H1 (cell line): ENCODE results near the gene ZNF175. TPM values are rescaled to one million over a fixed set of nuclear protein-coding genes. Genes with fewer than 3 reads are reported as not detected.

ENCODE experiments used
- CTCF ChIA-PET: fragments of 300-600 bp; sonication (Branson Sonifier 250); formaldehyde crosslinking; loops from one replicate; lab custom pipeline; 2021; ENCODE audit not compliant: partially characterized antibody; lab: Charles Lee
- POLR2A ChIA-PET: fragments of 300-600 bp; sonication (Branson Sonifier 250); formaldehyde crosslinking; loops from one replicate; lab custom pipeline; 2021; ENCODE audit warnings: inconsistent platforms; ENCODE audit not compliant: partially characterized antibody; lab: Charles Lee
- DNase-seq, 2 experiments: peaks; one replicate each; pipeline versions ENCODE4 v3.0.0 to v3.0.0-alpha.2; 2010 to 2022; ENCODE audit warnings: low spot score in 2 of 2, low read depth in 1 of 2, mixed read lengths in 1 of 2
- FAIRE-seq: peaks from 2 replicates; lab custom pipeline; 2011; peaks lifted over from hg19 to GRCh38; lab: Jason Lieb, UNC
- H2AFZ ChIP-seq: 2 replicates; pipeline ENCODE4 v1.8.1; 2012; ENCODE audit warnings: low read length, inconsistent platforms
- H2AK5ac ChIP-seq: 2 replicates; pipeline ENCODE4 v1.6.1; 2013; ENCODE audit warnings: low read depth, low read length
- H2BK120ac ChIP-seq: replicated peaks from 2 replicates; pipeline ENCODE3; 2013; ENCODE audit warnings: low read depth, low read length, inconsistent platforms
- H2BK12ac ChIP-seq: 2 replicates; pipeline ENCODE4 v1.6.1; 2013; ENCODE audit warnings: low read depth, low read length
- H2BK15ac ChIP-seq: 2 replicates; pipeline ENCODE4 v1.6.1; 2013; ENCODE audit warnings: low read length
- H2BK20ac ChIP-seq: 2 replicates; pipeline ENCODE4 v1.6.1; 2013; ENCODE audit warnings: low read length
- H2BK5ac ChIP-seq: 2 replicates; pipeline ENCODE4 v1.6.1; 2013; ENCODE audit warnings: low read depth, low read length
- H3K14ac ChIP-seq: 2 replicates; pipeline ENCODE4 v1.6.1; 2013; ENCODE audit warnings: inconsistent platforms; ENCODE audit not compliant: insufficient read length
- H3K18ac ChIP-seq: 2 replicates; pipeline ENCODE4 v1.6.1; 2013; ENCODE audit warnings: low read length; ENCODE audit errors: extremely low read depth
- H3K23ac ChIP-seq: 2 replicates; pipeline ENCODE4 v1.6.1; 2013; ENCODE audit warnings: inconsistent platforms; ENCODE audit not compliant: insufficient read length
- H3K23me2 ChIP-seq: 2 replicates; pipeline ENCODE4 v1.6.1; 2013; ENCODE audit warnings: low read depth, low read length
- H3K27ac ChIP-seq: 2 replicates; pipeline ENCODE4 v1.6.1; 2011; ENCODE audit warnings: low read depth, low read length, inconsistent platforms
- H3K27me3 ChIP-seq, 4 experiments: replicated peaks in 1 of 4; 1 replicate in 1 of 4; 2 replicates in 3 of 4; pipeline versions ENCODE4 v1.6.1 to v1.8.1; 2011 to 2013; ENCODE audit warnings: low read length in 3 of 4, mild to moderate bottlenecking in 3 of 4, inconsistent platforms in 2 of 4, mixed read lengths in 2 of 4, moderate library complexity in 1 of 4; ENCODE audit not compliant: control insufficient read depth in 3 of 4, insufficient read depth in 3 of 4; ENCODE audit errors: extremely low read depth in 1 of 4
- H3K36me3 ChIP-seq, 4 experiments: 2 replicates each; pipeline versions ENCODE4 v1.6.1 to v1.8.1; 2011 to 2013; ENCODE audit warnings: mild to moderate bottlenecking in 4 of 4, low read length in 3 of 4, moderate library complexity in 2 of 4, control low read depth in 1 of 4, inconsistent platforms in 1 of 4; ENCODE audit not compliant: insufficient read depth in 4 of 4, control insufficient read depth in 2 of 4
- H3K4ac ChIP-seq: replicated peaks from 2 replicates; pipeline ENCODE3; 2013; ENCODE audit warnings: low read length, low read depth, mixed read lengths, inconsistent platforms; ENCODE audit not compliant: insufficient read length
- H3K4me1 ChIP-seq, 4 experiments: replicated peaks in 1 of 4; 1 replicate in 1 of 4; 2 replicates in 3 of 4; pipeline versions ENCODE4 v1.6.1 to v1.8.1; 2011 to 2013; ENCODE audit warnings: low read length in 3 of 4, inconsistent platforms in 2 of 4, mixed read lengths in 1 of 4; ENCODE audit not compliant: insufficient read depth in 4 of 4, control insufficient read depth in 3 of 4
- H3K4me2 ChIP-seq, 2 experiments: 2 replicates each; pipeline versions ENCODE4 v1.6.1 to v1.8.1; 2011 to 2013; ENCODE audit warnings: low read depth in 2 of 2, low read length in 2 of 2, control low read depth in 1 of 2, inconsistent platforms in 1 of 2, mild to moderate bottlenecking in 1 of 2; ENCODE audit not compliant: insufficient read depth in 1 of 2
- H3K4me3 ChIP-seq, 4 experiments: fragments of 200-600, 300-600 bp in 1 of 4; sonication (generic), shearing (Covaris generic), sonication (Bioruptor Twin) in 1 of 4; 2 replicates each; pipeline versions ENCODE4 v1.5.1 to v1.8.1; 2011 to 2016; ENCODE audit warnings: low read length in 4 of 4, low read depth in 3 of 4, control low read depth in 2 of 4, inconsistent platforms in 2 of 4, mild to moderate bottlenecking in 2 of 4, mixed read lengths in 1 of 4, moderate library complexity in 1 of 4; ENCODE audit not compliant: insufficient read depth in 2 of 4; ENCODE audit errors: extremely low read depth in 1 of 4
- H3K56ac ChIP-seq: replicated peaks from 2 replicates; pipeline ENCODE3; 2013; ENCODE audit warnings: low read depth, mild to moderate bottlenecking, mixed read lengths, low read length, inconsistent platforms; ENCODE audit not compliant: insufficient read length
- H3K79me1 ChIP-seq: 2 replicates; pipeline ENCODE4 v1.6.1; 2013; ENCODE audit warnings: low read depth, low read length, control low read depth
- H3K79me2 ChIP-seq, 2 experiments: 2 replicates each; pipeline versions ENCODE4 v1.6.1 to v1.8.1; 2012 to 2013; ENCODE audit warnings: low read length in 2 of 2, mild to moderate bottlenecking in 2 of 2, inconsistent platforms in 1 of 2; ENCODE audit not compliant: insufficient read depth in 2 of 2, control insufficient read depth in 1 of 2
- H3K9ac ChIP-seq, 4 experiments: replicated peaks in 1 of 4; 1 replicate in 1 of 4; 2 replicates in 3 of 4; pipeline versions ENCODE4 v1.6.1 to v1.8.1; 2011 to 2013; ENCODE audit warnings: low read depth in 3 of 4, low read length in 3 of 4, control low read depth in 2 of 4, mild to moderate bottlenecking in 2 of 4, moderate library complexity in 2 of 4, inconsistent platforms in 1 of 4; ENCODE audit errors: extremely low read depth in 1 of 4
- H3K9me3 ChIP-seq, 2 experiments: 2 replicates each; pipeline versions ENCODE4 v1.6.1 to v1.8.1; 2012 to 2013; ENCODE audit warnings: mild to moderate bottlenecking in 2 of 2, moderate library complexity in 2 of 2, control low read depth in 1 of 2, inconsistent platforms in 1 of 2, low read depth in 1 of 2, low read length in 1 of 2, mixed read lengths in 1 of 2; ENCODE audit not compliant: insufficient read depth in 2 of 2
- H4K20me1 ChIP-seq, 2 experiments: replicated peaks in 1 of 2; 2 replicates each; pipeline versions ENCODE3 to v1.8.1; 2011 to 2013; ENCODE audit warnings: inconsistent platforms in 2 of 2, low read length in 2 of 2, mild to moderate bottlenecking in 1 of 2; ENCODE audit not compliant: insufficient read depth in 2 of 2, control insufficient read depth in 1 of 2
- H4K5ac ChIP-seq: 2 replicates; pipeline ENCODE4 v1.6.1; 2013; ENCODE audit warnings: low read length, low read depth, mixed read lengths, inconsistent platforms; ENCODE audit not compliant: insufficient read length
- H4K8ac ChIP-seq: 2 replicates; pipeline ENCODE4 v1.8.0; 2013; ENCODE audit warnings: mild to moderate bottlenecking, moderate library complexity, low read length, inconsistent platforms; ENCODE audit not compliant: insufficient read depth; ENCODE audit errors: extremely low read depth
- H4K91ac ChIP-seq: replicated peaks from 2 replicates; pipeline ENCODE3; 2013; ENCODE audit warnings: low read length, mixed read lengths, inconsistent platforms; ENCODE audit not compliant: insufficient read length
- HDAC6 ChIP-seq: IDR thresholded peaks from one replicate; pipeline ENCODE4 v1.7.1; 2012; ENCODE audit warnings: low read depth, mild to moderate bottlenecking, inconsistent platforms, low read length, moderate library complexity
- KDM1A ChIP-seq: fragments of 200-600, 300-600 bp; sonication (generic); IDR thresholded peaks from 2 replicates; pipeline ENCODE4 v1.7.1; 2016; ENCODE audit warnings: mild to moderate bottlenecking, low read length, borderline replicate concordance
- MAX ChIP-seq: IDR thresholded peaks from 2 replicates; pipeline ENCODE4 v1.6.1; 2012; ENCODE audit warnings: inconsistent platforms
- PHF8 ChIP-seq: fragments of 200-600 bp; sonication (generic); conservative IDR thresholded peaks from 2 replicates; pipeline ENCODE4 v1.7.1; 2012; ENCODE audit warnings: low read depth, mild to moderate bottlenecking, inconsistent platforms, low read length, moderate library complexity
- RAD21 ChIP-seq, 2 experiments: IDR thresholded peaks in 1 of 2; conservative IDR thresholded peaks in 1 of 2; 2 replicates each; pipeline ENCODE4 v1.6.1; 2011; ENCODE audit warnings: low read depth in 2 of 2, low read length in 2 of 2, improper control_type of control experiment in 1 of 2, inconsistent platforms in 1 of 2, mild to moderate bottlenecking in 1 of 2, moderate library complexity in 1 of 2
- SAP30 ChIP-seq: fragments of 300-600 bp; sonication (generic); IDR thresholded peaks from 2 replicates; pipeline ENCODE4 v1.7.1; 2012; ENCODE audit warnings: low read length, moderate library complexity, mild to moderate bottlenecking, inconsistent platforms; ENCODE audit not compliant: insufficient read depth, insufficient replicate concordance
- SRF ChIP-seq: IDR thresholded peaks from 2 replicates; pipeline ENCODE4 v1.6.1; 2011; ENCODE audit warnings: mild to moderate bottlenecking, low read depth, low read length, moderate library complexity
- TCF12 ChIP-seq: IDR thresholded peaks from 2 replicates; pipeline ENCODE4 v1.6.1; 2011; ENCODE audit warnings: low read depth, mild to moderate bottlenecking, low read length
- TEAD4 ChIP-seq: IDR thresholded peaks from 2 replicates; pipeline ENCODE4 v1.6.1; 2012; ENCODE audit warnings: low read depth, low read length, inconsistent platforms, mixed read lengths
- WGBS, 2 experiments: shearing (Covaris generic) in 1 of 2; methylation state at CpG; one replicate each; pipeline versions ENCODE4 v1.1.6 to v1.1.7; 2013 to 2015; ENCODE audit warnings: low lambda C conversion rate in 2 of 2, mixed read lengths in 2 of 2, inconsistent platforms in 1 of 2, low coverage in 1 of 2, missing lambda C conversion rate in 1 of 2; ENCODE audit not compliant: insufficient replicate concordance in 2 of 2, insufficient coverage in 1 of 2, insufficient read length in 1 of 2; ENCODE audit errors: extremely low coverage in 1 of 2, missing lambda C conversion rate in 1 of 2; 5-methylcytosine and 5-hydroxymethylcytosine counted together
- polyA plus RNA-seq, 7 experiments: library from polyadenylated mRNA; depleted of rRNA in 3 of 7; stranded (reverse) in 5 of 7; unstranded in 2 of 7; fragments of >200 nt in 5 of 7; fragments of 200-250 nt in 2 of 7; gene quantifications; 1 replicate in 5 of 7; 2 replicates in 1 of 7; 4 replicates in 1 of 7; pipeline versions ENCODE4 v1.2.1 to v1.2.3, GENCODE V29; 2011 to 2013; ENCODE audit warnings: missing spikeins in 2 of 7, mixed read lengths in 2 of 7
- total RNA-seq: library from RNA; stranded (reverse); fragmentation: NEBNext Ultra II Directional; extraction: Animal tissue kit (Norgen Biotek cat#: 25700); gene quantifications from 2 replicates; pipeline ENCODE4 v1.2.1, GENCODE V29; 2021

The ZNF175 gene
- total and polyA plus RNA-seq, 2 of the 8 experiments (the other 6 are each of a cell fraction or from before 2014, with no cell fraction given), result 1.7 to 11.1 TPM

DNA sequence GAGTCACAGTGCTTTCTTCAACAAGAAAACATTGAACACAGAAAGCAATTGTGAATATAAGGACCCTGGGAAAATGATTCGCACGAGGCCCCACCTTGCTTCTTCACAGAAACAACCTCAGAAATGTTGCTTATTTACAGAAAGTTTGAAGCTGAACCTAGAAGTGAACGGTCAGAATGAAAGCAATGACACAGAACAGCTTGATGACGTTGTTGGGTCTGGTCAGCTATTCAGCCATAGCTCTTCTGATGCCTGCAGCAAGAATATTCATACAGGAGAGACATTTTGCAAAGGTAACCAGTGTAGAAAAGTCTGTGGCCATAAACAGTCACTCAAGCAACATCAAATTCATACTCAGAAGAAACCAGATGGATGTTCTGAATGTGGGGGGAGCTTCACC is 15.7 kb downstream of the ZNF175 start:
- no peak overlapping the region for H3K4me3 ChIP-seq
- no peaks in the 10 kb centered on the region for H3K4me1 ChIP-seq
- TF ChIP-seq TEAD4 (no peak), TCF12 (no peak), SRF (no peak), HDAC6 (no peak), SAP30 (no peak), KDM1A (no peak), RAD21 (IDR thresholded peaks at IDR 0.05 in 1 of 2, conservative IDR thresholded peaks at IDR 0.05 in 1 of 2; ENCODE audit: low read depth in 2 of 2, low read length in 2 of 2) (no peak), MAX (no peak), PHF8 (no peak)

More for the DNA sequence above, 15.7 kb downstream of the ZNF175 start:
- 97% methylated on average over 4 of the region's 4 CpGs; no CpG with 5 or more reads in 1 of the 2 experiments for WGBS, 2 experiments
- no peaks in the 10 kb centered on the region for H3K79me2 ChIP-seq
- H3K27ac ChIP-seq, result no peak overlapping the region
- no peak overlapping the region for H3K4ac ChIP-seq
- H3K18ac ChIP-seq, result no peak overlapping the region
- H4K8ac ChIP-seq, result no peak overlapping the region
- no peak overlapping the region for H2BK120ac ChIP-seq
- no peaks in the 10 kb centered on the region for H3K79me1 ChIP-seq
- H2AK5ac ChIP-seq, result no peak overlapping the region
- no peaks in the 10 kb centered on the region for H4K20me1 ChIP-seq
- H3K36me3 ChIP-seq, result peaks cover 0 to 51% (median 27%) of the 10 kb centered on the region in 4 experiments; a peak in 7 of 8 replicates
- peaks cover 26 to 29% of the 10 kb centered on the region in 2 experiments for H3K9me3 ChIP-seq
- no peak overlapping the region for H3K14ac ChIP-seq
- no peak overlapping the region for H2BK20ac ChIP-seq
- H3K56ac ChIP-seq, result no peak overlapping the region
- FAIRE-seq (no peak), DNase-seq (no peak)
- H4K91ac ChIP-seq, result no peak overlapping the region
- no peak overlapping the region for H4K5ac ChIP-seq
- no peaks in the 10 kb centered on the region for H3K23me2 ChIP-seq
- H2AFZ ChIP-seq, result no peak overlapping the region
- H3K4me2 ChIP-seq, result no peak overlapping the region
- H2BK12ac ChIP-seq, result no peak overlapping the region
- no peak overlapping the region for H2BK15ac ChIP-seq
- ChIA-PET POLR2A (interaction anchor here (1.3 kb wide), 1 partner anchor 16 kb away, joined by 4 read pairs; the partner anchor contains the start of gene ZNF175), CTCF (interaction anchor here (1.4 kb wide), 1 partner anchor 71 kb away, joined by 3 read pairs; no protein-coding TSS in a partner anchor)
- no peak overlapping the region for H3K9ac ChIP-seq
- no peak overlapping the region for H2BK5ac ChIP-seq
- no peak overlapping the region for H3K23ac ChIP-seq
- H3K27me3 ChIP-seq, result peaks cover 0 to 1% (median 0%) of the 10 kb centered on the region in 4 experiments; a peak in 1 of 7 replicates
